Neutrophil (primary cell): ENCODE measurements around the gene CDC42EP4.

Experiments
- H3K27ac ChIP-seq: fragments of 200-600 bp; sonication (generic); 2 replicates; pipeline ENCODE4 v1.5.1; 2016; ENCODE audit warnings: mild to moderate bottlenecking, moderate library complexity
- H3K27me3 ChIP-seq: fragments of 200-600 bp; sonication (generic); 2 replicates; pipeline ENCODE4 v1.6.0; 2016; ENCODE audit warnings: mild to moderate bottlenecking
- H3K36me3 ChIP-seq: fragments of 200-600 bp; sonication (generic); 2 replicates; pipeline ENCODE4 v1.5.1; 2017
- H3K4me1 ChIP-seq, 2 experiments: fragments of 200-600 bp in 1 of 2; sonication (generic) in 1 of 2; 1 replicate in 1 of 2; 2 replicates in 1 of 2; pipeline versions ENCODE4 v1.5.1 to v1.6.1; 2013 to 2016; ENCODE audit warnings: low read depth in 1 of 2, low read length in 1 of 2, mild to moderate bottlenecking in 1 of 2, moderate library complexity in 1 of 2; ENCODE audit not compliant: control insufficient read depth in 1 of 2, insufficient read depth in 1 of 2
- H3K4me3 ChIP-seq, 2 experiments: fragments of 200-600 bp in 1 of 2; sonication (generic) in 1 of 2; 1 replicate in 1 of 2; 2 replicates in 1 of 2; pipeline ENCODE4 v1.5.1; 2013 to 2016; ENCODE audit warnings: low read depth in 1 of 2, low read length in 1 of 2, mild to moderate bottlenecking in 1 of 2, moderate library complexity in 1 of 2
- H3K9me3 ChIP-seq: fragments of 200-600 bp; sonication (generic); 2 replicates; pipeline ENCODE4 v1.5.1; 2016
- CTCF ChIP-seq: fragments of 200-600 bp; sonication (generic); IDR thresholded peaks from 2 replicates; pipeline ENCODE4 v1.5.1; 2016; ENCODE audit warnings: antibody characterized with exemption

The CDC42EP4 gene

GRCh38 chr17:73285916-73286862, 25.6 kb downstream of the CDC42EP4 start:
- no peaks in the 10 kb centered on the region for H3K9me3 ChIP-seq
- H3K36me3 ChIP-seq: peaks cover 25% of the 10 kb centered on the region
- no peak overlapping the region for H3K27ac ChIP-seq
- no peak for TF ChIP-seq CTCF
- H3K4me3 ChIP-seq: no peak overlapping the region
- H3K27me3 ChIP-seq: no peaks in the 10 kb centered on the region
- H3K4me1 ChIP-seq: peaks cover 14 to 16% of the 10 kb centered on the region in 2 experiments

GRCh38 chr17:73285603-73285908, 26.2 kb downstream of the CDC42EP4 start:
- Histone ChIP-seq H3K4me1 (peaks cover 8 to 9% of the 10 kb centered on the region in 2 experiments), H3K36me3 (peaks cover 25% of the 10 kb centered on the region), H3K9me3 (no peaks in the 10 kb centered on the region), H3K27ac (no peak overlapping the region), H3K27me3 (no peaks in the 10 kb centered on the region), H3K4me3 (no peak overlapping the region)
- no peak for TF ChIP-seq CTCF

GRCh38 chr17:73284906-73285602, 26.7 kb downstream of the CDC42EP4 start:
- Histone ChIP-seq H3K4me1 (peaks cover 3 to 4% of the 10 kb centered on the region in 2 experiments), H3K4me3 (no peak overlapping the region), H3K27me3 (no peaks in the 10 kb centered on the region), H3K9me3 (no peaks in the 10 kb centered on the region), H3K36me3 (peaks cover 25% of the 10 kb centered on the region), H3K27ac (no peak overlapping the region)
- TF ChIP-seq CTCF: no peak

- Histone ChIP-seq H3K27me3 (no peaks in the 10 kb centered on the region), H3K9me3 (no peaks in the 10 kb centered on the region), H3K4me3 (no peak overlapping the region), H3K36me3 (peaks cover 25% of the 10 kb centered on the region), H3K4me1 (no peaks in the 10 kb centered on the region), H3K27ac (no peak overlapping the region)
- no peak for TF ChIP-seq CTCF
These were observed 27.4 kb downstream of the CDC42EP4 start for GRCh38 chr17:73284354-73284753.

GRCh38 chr17:73283841-73284282, 27.9 kb downstream of the CDC42EP4 start:
- TF ChIP-seq CTCF: no peak
- Histone ChIP-seq H3K4me3 (no peak overlapping the region), H3K36me3 (peaks cover 25% of the 10 kb centered on the region), H3K9me3 (no peaks in the 10 kb centered on the region), H3K27me3 (no peaks in the 10 kb centered on the region), H3K4me1 (no peaks in the 10 kb centered on the region), H3K27ac (no peak overlapping the region)
